H1 (cell line): ENCODE data around the gene NACAD. TPM values are rescaled to one million over a fixed set of nuclear protein-coding genes. Genes with fewer than 3 reads are reported as not detected.

Source experiments
- CTCF ChIA-PET: fragments of 300-600 bp; sonication (Branson Sonifier 250); formaldehyde crosslinking; loops from one replicate; lab custom pipeline; 2021; ENCODE audit not compliant: partially characterized antibody; lab: Charles Lee
- POLR2A ChIA-PET: fragments of 300-600 bp; sonication (Branson Sonifier 250); formaldehyde crosslinking; loops from one replicate; lab custom pipeline; 2021; ENCODE audit warnings: inconsistent platforms; ENCODE audit not compliant: partially characterized antibody; lab: Charles Lee
- DNase-seq, 2 experiments: peaks; one replicate each; pipeline versions ENCODE4 v3.0.0 to v3.0.0-alpha.2; 2010 to 2022; ENCODE audit warnings: low spot score in 2 of 2, low read depth in 1 of 2, mixed read lengths in 1 of 2
- FAIRE-seq: peaks from 2 replicates; lab custom pipeline; 2011; peaks lifted over from hg19 to GRCh38; lab: Jason Lieb, UNC
- H2AFZ ChIP-seq: 2 replicates; pipeline ENCODE4 v1.8.1; 2012; ENCODE audit warnings: low read length, inconsistent platforms
- H2AK5ac ChIP-seq: 2 replicates; pipeline ENCODE4 v1.6.1; 2013; ENCODE audit warnings: low read depth, low read length
- H2BK120ac ChIP-seq: replicated peaks from 2 replicates; pipeline ENCODE3; 2013; ENCODE audit warnings: low read depth, low read length, inconsistent platforms
- H2BK12ac ChIP-seq: 2 replicates; pipeline ENCODE4 v1.6.1; 2013; ENCODE audit warnings: low read depth, low read length
- H2BK15ac ChIP-seq: 2 replicates; pipeline ENCODE4 v1.6.1; 2013; ENCODE audit warnings: low read length
- H2BK20ac ChIP-seq: 2 replicates; pipeline ENCODE4 v1.6.1; 2013; ENCODE audit warnings: low read length
- H2BK5ac ChIP-seq: 2 replicates; pipeline ENCODE4 v1.6.1; 2013; ENCODE audit warnings: low read depth, low read length
- H3K14ac ChIP-seq: 2 replicates; pipeline ENCODE4 v1.6.1; 2013; ENCODE audit warnings: inconsistent platforms; ENCODE audit not compliant: insufficient read length
- H3K18ac ChIP-seq: 2 replicates; pipeline ENCODE4 v1.6.1; 2013; ENCODE audit warnings: low read length; ENCODE audit errors: extremely low read depth
- H3K23ac ChIP-seq: 2 replicates; pipeline ENCODE4 v1.6.1; 2013; ENCODE audit warnings: inconsistent platforms; ENCODE audit not compliant: insufficient read length
- H3K23me2 ChIP-seq: 2 replicates; pipeline ENCODE4 v1.6.1; 2013; ENCODE audit warnings: low read depth, low read length
- H3K27ac ChIP-seq: 2 replicates; pipeline ENCODE4 v1.6.1; 2011; ENCODE audit warnings: low read depth, low read length, inconsistent platforms
- H3K27me3 ChIP-seq, 4 experiments: replicated peaks in 1 of 4; 1 replicate in 1 of 4; 2 replicates in 3 of 4; pipeline versions ENCODE4 v1.6.1 to v1.8.1; 2011 to 2013; ENCODE audit warnings: low read length in 3 of 4, mild to moderate bottlenecking in 3 of 4, inconsistent platforms in 2 of 4, mixed read lengths in 2 of 4, moderate library complexity in 1 of 4; ENCODE audit not compliant: control insufficient read depth in 3 of 4, insufficient read depth in 3 of 4; ENCODE audit errors: extremely low read depth in 1 of 4
- H3K36me3 ChIP-seq, 4 experiments: 2 replicates each; pipeline versions ENCODE4 v1.6.1 to v1.8.1; 2011 to 2013; ENCODE audit warnings: mild to moderate bottlenecking in 4 of 4, low read length in 3 of 4, moderate library complexity in 2 of 4, control low read depth in 1 of 4, inconsistent platforms in 1 of 4; ENCODE audit not compliant: insufficient read depth in 4 of 4, control insufficient read depth in 2 of 4
- H3K4ac ChIP-seq: replicated peaks from 2 replicates; pipeline ENCODE3; 2013; ENCODE audit warnings: low read length, low read depth, mixed read lengths, inconsistent platforms; ENCODE audit not compliant: insufficient read length
- H3K4me1 ChIP-seq, 4 experiments: replicated peaks in 1 of 4; 1 replicate in 1 of 4; 2 replicates in 3 of 4; pipeline versions ENCODE4 v1.6.1 to v1.8.1; 2011 to 2013; ENCODE audit warnings: low read length in 3 of 4, inconsistent platforms in 2 of 4, mixed read lengths in 1 of 4; ENCODE audit not compliant: insufficient read depth in 4 of 4, control insufficient read depth in 3 of 4
- H3K4me2 ChIP-seq, 2 experiments: 2 replicates each; pipeline versions ENCODE4 v1.6.1 to v1.8.1; 2011 to 2013; ENCODE audit warnings: low read depth in 2 of 2, low read length in 2 of 2, control low read depth in 1 of 2, inconsistent platforms in 1 of 2, mild to moderate bottlenecking in 1 of 2; ENCODE audit not compliant: insufficient read depth in 1 of 2
- H3K4me3 ChIP-seq, 4 experiments: fragments of 200-600, 300-600 bp in 1 of 4; sonication (generic), shearing (Covaris generic), sonication (Bioruptor Twin) in 1 of 4; 2 replicates each; pipeline versions ENCODE4 v1.5.1 to v1.8.1; 2011 to 2016; ENCODE audit warnings: low read length in 4 of 4, low read depth in 3 of 4, control low read depth in 2 of 4, inconsistent platforms in 2 of 4, mild to moderate bottlenecking in 2 of 4, mixed read lengths in 1 of 4, moderate library complexity in 1 of 4; ENCODE audit not compliant: insufficient read depth in 2 of 4; ENCODE audit errors: extremely low read depth in 1 of 4
- H3K56ac ChIP-seq: replicated peaks from 2 replicates; pipeline ENCODE3; 2013; ENCODE audit warnings: low read depth, mild to moderate bottlenecking, mixed read lengths, low read length, inconsistent platforms; ENCODE audit not compliant: insufficient read length
- H3K79me1 ChIP-seq: 2 replicates; pipeline ENCODE4 v1.6.1; 2013; ENCODE audit warnings: low read depth, low read length, control low read depth
- H3K79me2 ChIP-seq, 2 experiments: 2 replicates each; pipeline versions ENCODE4 v1.6.1 to v1.8.1; 2012 to 2013; ENCODE audit warnings: low read length in 2 of 2, mild to moderate bottlenecking in 2 of 2, inconsistent platforms in 1 of 2; ENCODE audit not compliant: insufficient read depth in 2 of 2, control insufficient read depth in 1 of 2
- H3K9ac ChIP-seq, 4 experiments: replicated peaks in 1 of 4; 1 replicate in 1 of 4; 2 replicates in 3 of 4; pipeline versions ENCODE4 v1.6.1 to v1.8.1; 2011 to 2013; ENCODE audit warnings: low read depth in 3 of 4, low read length in 3 of 4, control low read depth in 2 of 4, mild to moderate bottlenecking in 2 of 4, moderate library complexity in 2 of 4, inconsistent platforms in 1 of 4; ENCODE audit errors: extremely low read depth in 1 of 4
- H3K9me3 ChIP-seq, 2 experiments: 2 replicates each; pipeline versions ENCODE4 v1.6.1 to v1.8.1; 2012 to 2013; ENCODE audit warnings: mild to moderate bottlenecking in 2 of 2, moderate library complexity in 2 of 2, control low read depth in 1 of 2, inconsistent platforms in 1 of 2, low read depth in 1 of 2, low read length in 1 of 2, mixed read lengths in 1 of 2; ENCODE audit not compliant: insufficient read depth in 2 of 2
- H4K20me1 ChIP-seq, 2 experiments: replicated peaks in 1 of 2; 2 replicates each; pipeline versions ENCODE3 to v1.8.1; 2011 to 2013; ENCODE audit warnings: inconsistent platforms in 2 of 2, low read length in 2 of 2, mild to moderate bottlenecking in 1 of 2; ENCODE audit not compliant: insufficient read depth in 2 of 2, control insufficient read depth in 1 of 2
- H4K5ac ChIP-seq: 2 replicates; pipeline ENCODE4 v1.6.1; 2013; ENCODE audit warnings: low read length, low read depth, mixed read lengths, inconsistent platforms; ENCODE audit not compliant: insufficient read length
- H4K8ac ChIP-seq: 2 replicates; pipeline ENCODE4 v1.8.0; 2013; ENCODE audit warnings: mild to moderate bottlenecking, moderate library complexity, low read length, inconsistent platforms; ENCODE audit not compliant: insufficient read depth; ENCODE audit errors: extremely low read depth
- H4K91ac ChIP-seq: replicated peaks from 2 replicates; pipeline ENCODE3; 2013; ENCODE audit warnings: low read length, mixed read lengths, inconsistent platforms; ENCODE audit not compliant: insufficient read length
- BACH1 ChIP-seq: IDR thresholded peaks from 2 replicates; pipeline ENCODE4 v1.6.1; 2012; ENCODE audit warnings: low read length, improper control_type of control experiment
- CBX8 ChIP-seq: fragments of 300-800, 300-1000 bp; sonication (generic); IDR thresholded peaks from 2 replicates; pipeline ENCODE4 v1.7.1; 2016; ENCODE audit warnings: low read depth, low read length, borderline replicate concordance
- EP300 ChIP-seq, 2 experiments: IDR thresholded peaks; 1 replicate in 1 of 2; 2 replicates in 1 of 2; pipeline ENCODE4 v1.6.1; 2011 to 2012; ENCODE audit warnings: low read depth in 2 of 2, low read length in 2 of 2, mild to moderate bottlenecking in 2 of 2, borderline replicate concordance in 1 of 2, inconsistent platforms in 1 of 2, moderate library complexity in 1 of 2
- POU5F1 ChIP-seq: IDR thresholded peaks from 2 replicates; pipeline ENCODE4 v1.6.1; 2011; ENCODE audit warnings: low read depth, mild to moderate bottlenecking, low read length, moderate library complexity
- SP2 ChIP-seq: IDR thresholded peaks from 2 replicates; pipeline ENCODE4 v1.6.1; 2012; ENCODE audit warnings: mild to moderate bottlenecking, low read length, inconsistent platforms
- SP4 ChIP-seq: IDR thresholded peaks from 2 replicates; pipeline ENCODE4 v1.6.1; 2012; ENCODE audit warnings: low read length, inconsistent platforms
- SRF ChIP-seq: IDR thresholded peaks from 2 replicates; pipeline ENCODE4 v1.6.1; 2011; ENCODE audit warnings: mild to moderate bottlenecking, low read depth, low read length, moderate library complexity
- TAF7 ChIP-seq: optimal IDR thresholded peaks from 2 replicates; pipeline ENCODE3; 2011; ENCODE audit warnings: low read depth, mild to moderate bottlenecking, inconsistent platforms, low read length, moderate library complexity, borderline replicate concordance
- TEAD4 ChIP-seq: IDR thresholded peaks from 2 replicates; pipeline ENCODE4 v1.6.1; 2012; ENCODE audit warnings: low read depth, low read length, inconsistent platforms, mixed read lengths
- WGBS, 2 experiments: shearing (Covaris generic) in 1 of 2; methylation state at CpG; one replicate each; pipeline versions ENCODE4 v1.1.6 to v1.1.7; 2013 to 2015; ENCODE audit warnings: low lambda C conversion rate in 2 of 2, mixed read lengths in 2 of 2, inconsistent platforms in 1 of 2, low coverage in 1 of 2, missing lambda C conversion rate in 1 of 2; ENCODE audit not compliant: insufficient replicate concordance in 2 of 2, insufficient coverage in 1 of 2, insufficient read length in 1 of 2; ENCODE audit errors: extremely low coverage in 1 of 2, missing lambda C conversion rate in 1 of 2; 5-methylcytosine and 5-hydroxymethylcytosine counted together
- polyA plus RNA-seq, 7 experiments: library from polyadenylated mRNA; depleted of rRNA in 3 of 7; stranded (reverse) in 5 of 7; unstranded in 2 of 7; fragments of >200 nt in 5 of 7; fragments of 200-250 nt in 2 of 7; gene quantifications; 1 replicate in 5 of 7; 2 replicates in 1 of 7; 4 replicates in 1 of 7; pipeline versions ENCODE4 v1.2.1 to v1.2.3, GENCODE V29; 2011 to 2013; ENCODE audit warnings: missing spikeins in 2 of 7, mixed read lengths in 2 of 7
- total RNA-seq: library from RNA; stranded (reverse); fragmentation: NEBNext Ultra II Directional; extraction: Animal tissue kit (Norgen Biotek cat#: 25700); gene quantifications from 2 replicates; pipeline ENCODE4 v1.2.1, GENCODE V29; 2021

Gene NACAD
- total and polyA plus RNA-seq, 2 of the 8 experiments (the other 6 are each of a cell fraction or from before 2014, with no cell fraction given), result 1.3 to 6.0 TPM

DNA sequence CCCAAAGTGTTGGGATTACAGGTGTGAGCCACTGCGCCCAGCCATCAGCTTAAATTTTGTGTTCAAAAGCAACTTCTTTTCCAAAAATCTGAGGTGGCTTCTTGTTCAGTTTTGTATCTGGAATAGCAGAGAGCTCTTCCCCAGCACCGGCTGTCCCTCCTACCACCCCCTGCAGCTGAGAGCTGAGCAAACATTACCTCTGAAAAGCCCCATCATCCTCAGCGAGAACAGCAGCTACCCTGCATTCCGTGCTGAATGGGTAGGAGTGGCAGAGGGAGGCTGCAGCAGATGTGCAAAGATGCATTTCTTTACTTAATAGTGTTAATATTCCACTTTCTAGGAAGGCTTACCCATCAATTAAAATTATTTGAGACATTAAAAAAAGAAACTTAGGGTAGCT, 56.9 kb downstream of the NACAD start:
- no peak overlapping the region for H2AK5ac ChIP-seq
- H2BK5ac ChIP-seq, result 0 out of 2 replicates have a peak overlapping the region, but pooled peaks have one; percentile 26
- 77% methylated on average over 4 of the region's 4 CpGs; no CpG with 5 or more reads in 1 of the 2 experiments for WGBS, 2 experiments

More for the DNA sequence above, 56.9 kb downstream of the NACAD start:
- Histone ChIP-seq H3K4me2 (no peak overlapping the region), H3K23ac (no peak overlapping the region), H4K20me1 (peaks cover 0 to 5% of the 10 kb centered on the region in 2 experiments), H2BK15ac (no peak overlapping the region), H3K9me3 (no peaks in the 10 kb centered on the region), H3K79me1 (no peaks in the 10 kb centered on the region; the same call in none of the 2 replicates), H3K14ac (no peak overlapping the region), H4K8ac (no peak overlapping the region), H2AFZ (no peak overlapping the region), H4K91ac (no peak overlapping the region), H2BK20ac (no peak overlapping the region), H3K23me2 (no peaks in the 10 kb centered on the region), H3K9ac (no peak overlapping the region), H3K27me3 (no peaks in the 10 kb centered on the region), H4K5ac (no peak overlapping the region), H3K36me3 (no peaks in the 10 kb centered on the region), H3K4ac (no peak overlapping the region), H3K4me1 (peaks cover 0 to 5% (median 0%) of the 10 kb centered on the region in 4 experiments; a peak in 1 of 7 replicates), H3K18ac (no peak overlapping the region), H3K79me2 (peaks cover 0 to 25% of the 10 kb centered on the region in 2 experiments; a peak in 2 of 4 replicates), H2BK12ac (no peak overlapping the region), H3K56ac (no peak overlapping the region), H2BK120ac (no peak overlapping the region), H3K27ac (no peak overlapping the region), H3K4me3 (no peak overlapping the region)
- DNase-seq (no peak), FAIRE-seq (no peak)
- ChIA-PET CTCF (interaction anchor here (0.8 to 2.0 kb wide), 5 partner anchors 10 to 119 kb away, joined by 3 to 10 read pairs (median 6); no protein-coding TSS in a partner anchor), POLR2A (interaction anchor here (0.9 kb wide), 1 partner anchor 50 kb away, joined by 4 read pairs; no protein-coding TSS in a partner anchor)
- TF ChIP-seq SRF (no peak), SP2 (no peak), SP4 (no peak), CBX8 (no peak), BACH1 (no peak), TEAD4 (0 out of 2 replicates have a peak, but pooled peaks have one; percentile 20), EP300 (IDR thresholded peaks at IDR 0.05; ENCODE audit: borderline replicate concordance in 1 of 2, low read depth in 2 of 2, low read length in 2 of 2) (peak in 1 of 2 experiments; percentile 14; a peak in 1 of 3 replicates), POU5F1 (no peak), TAF7 (no peak)
